ENCODE data around the gene SEPTIN5.

DNA sequence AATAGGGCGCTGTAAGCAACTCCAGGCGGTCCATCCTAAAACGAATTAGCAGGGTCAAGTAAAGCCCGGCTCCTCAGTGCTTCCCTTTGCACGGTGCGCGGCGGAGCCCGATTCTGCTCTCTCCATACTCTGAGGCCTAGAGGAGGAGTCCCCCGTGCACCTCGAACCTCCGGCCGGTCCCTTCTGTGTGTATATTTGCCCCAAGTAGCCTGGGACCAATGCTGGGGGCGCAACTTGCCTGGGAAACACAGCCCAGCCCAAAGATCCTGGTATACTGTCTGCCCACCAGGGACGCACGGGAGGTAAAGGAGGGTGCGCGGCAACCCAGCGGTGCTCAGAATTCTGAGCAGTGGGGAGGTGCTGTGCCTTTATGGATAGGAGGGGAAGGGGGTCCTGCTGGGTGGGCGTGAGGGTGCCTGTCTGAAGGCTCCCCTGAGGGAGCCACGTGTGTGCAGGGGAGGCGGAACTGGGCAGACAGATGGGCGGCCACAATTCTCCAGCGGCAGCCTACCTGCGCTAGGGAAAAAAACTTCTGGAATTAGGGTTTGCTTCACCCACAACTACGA is 41.5 kb downstream of the SEPTIN5 start:
- TF ChIP-seq, protein P1, sequence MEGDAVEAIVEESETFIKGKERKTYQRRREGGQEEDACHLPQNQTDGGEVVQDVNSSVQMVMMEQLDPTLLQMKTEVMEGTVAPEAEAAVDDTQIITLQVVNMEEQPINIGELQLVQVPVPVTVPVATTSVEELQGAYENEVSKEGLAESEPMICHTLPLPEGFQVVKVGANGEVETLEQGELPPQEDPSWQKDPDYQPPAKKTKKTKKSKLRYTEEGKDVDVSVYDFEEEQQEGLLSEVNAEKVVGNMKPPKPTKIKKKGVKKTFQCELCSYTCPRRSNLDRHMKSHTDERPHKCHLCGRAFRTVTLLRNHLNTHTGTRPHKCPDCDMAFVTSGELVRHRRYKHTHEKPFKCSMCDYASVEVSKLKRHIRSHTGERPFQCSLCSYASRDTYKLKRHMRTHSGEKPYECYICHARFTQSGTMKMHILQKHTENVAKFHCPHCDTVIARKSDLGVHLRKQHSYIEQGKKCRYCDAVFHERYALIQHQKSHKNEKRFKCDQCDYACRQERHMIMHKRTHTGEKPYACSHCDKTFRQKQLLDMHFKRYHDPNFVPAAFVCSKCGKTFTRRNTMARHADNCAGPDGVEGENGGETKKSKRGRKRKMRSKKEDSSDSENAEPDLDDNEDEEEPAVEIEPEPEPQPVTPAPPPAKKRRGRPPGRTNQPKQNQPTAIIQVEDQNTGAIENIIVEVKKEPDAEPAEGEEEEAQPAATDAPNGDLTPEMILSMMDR (conservative IDR thresholded peaks at IDR 0.05; ENCODE audit: low read depth, low read length): no peak
- no peak for TF ChIP-seq EZH2 (IDR thresholded peaks at IDR 0.05; ENCODE audit: borderline replicate concordance, low read depth, low read length, poor library complexity, severe bottlenecking)

Data from A673 (cell line).